Neural progenitor cell (in vitro differentiated cells): ENCODE data around the gene SNAI1. TPM values are rescaled to one million over a fixed set of nuclear protein-coding genes. Genes with fewer than 3 reads are reported as not detected.

Experiments
- DNase-seq: peaks from one replicate; pipeline ENCODE4 v3.0.0-alpha.2; 2016; ENCODE audit warnings: low spot score
- H2AFZ ChIP-seq: fragments of 200-600 bp; sonication (generic); replicated peaks from 2 replicates; pipeline ENCODE4 v1.6.1; 2016; ENCODE audit warnings: antibody characterized with exemption
- H3F3A ChIP-seq: fragments of 200-600 bp; sonication (generic); 2 replicates; pipeline ENCODE4 v1.6.1; 2016; ENCODE audit warnings: antibody characterized with exemption, low read depth
- H3K27ac ChIP-seq: fragments of 200-600 bp; sonication (generic); 2 replicates; pipeline ENCODE4 v1.5.1; 2016; ENCODE audit warnings: mild to moderate bottlenecking
- H3K27me3 ChIP-seq: fragments of 200-600 bp; sonication (generic); 2 replicates; pipeline ENCODE4 v1.6.1; 2016; ENCODE audit warnings: mild to moderate bottlenecking, moderate library complexity
- H3K36me3 ChIP-seq: fragments of 200-600 bp; sonication (generic); 2 replicates; pipeline ENCODE4 v1.5.1; 2016
- H3K4me1 ChIP-seq: fragments of 200-600 bp; sonication (generic); 2 replicates; pipeline ENCODE4 v1.6.1; 2016; ENCODE audit warnings: mixed run types
- H3K4me2 ChIP-seq: fragments of 200-600 bp; sonication (generic); 2 replicates; pipeline ENCODE4 v1.6.1; 2016
- H3K4me3 ChIP-seq: fragments of 200-600 bp; sonication (generic); 2 replicates; pipeline ENCODE4 v1.5.1; 2016
- H3K79me2 ChIP-seq: fragments of 200-600 bp; sonication (generic); 2 replicates; pipeline ENCODE4 v1.6.1; 2016; ENCODE audit warnings: low read depth
- H3K9ac ChIP-seq: fragments of 200-600 bp; sonication (generic); 2 replicates; pipeline ENCODE4 v1.6.1; 2016
- H3K9me3 ChIP-seq: fragments of 200-600 bp; sonication (generic); 2 replicates; pipeline ENCODE4 v1.5.1; 2016; ENCODE audit warnings: low read depth
- H4K20me1 ChIP-seq: fragments of 200-600 bp; sonication (generic); 2 replicates; pipeline ENCODE4 v1.6.1; 2016; ENCODE audit warnings: low read depth
- H3K27ac Mint-ChIP-seq: 3 replicates; pipeline ENCODE4 v1.8.0; 2021; ENCODE audit warnings: mixed read lengths
- H3K27me3 Mint-ChIP-seq: 2 replicates; pipeline ENCODE4 v1.8.0; 2022; ENCODE audit warnings: low read depth, mild to moderate bottlenecking, inconsistent platforms, moderate library complexity, mixed read lengths; ENCODE audit not compliant: insufficient read depth
- H3K36me3 Mint-ChIP-seq: 3 replicates; pipeline ENCODE4 v1.8.0; 2021; ENCODE audit warnings: mixed read lengths
- H3K4me1 Mint-ChIP-seq: 3 replicates; pipeline ENCODE4 v1.8.0; 2021; ENCODE audit warnings: mixed read lengths
- H3K4me3 Mint-ChIP-seq: 3 replicates; pipeline ENCODE4 v1.8.0; 2021; ENCODE audit warnings: mild to moderate bottlenecking, moderate library complexity, mixed read lengths
- H3K9me3 Mint-ChIP-seq: 3 replicates; pipeline ENCODE4 v1.8.0; 2020; ENCODE audit warnings: mixed read lengths
- CTCF ChIP-seq: fragments of 200-600 bp; sonication (generic); IDR thresholded peaks from 2 replicates; pipeline ENCODE4 v1.5.1; 2017; ENCODE audit warnings: antibody characterized with exemption, mild to moderate bottlenecking
- EZH2 ChIP-seq: fragments of 200-600 bp; sonication (generic); IDR thresholded peaks from 2 replicates; pipeline ENCODE4 v1.6.1; 2017; ENCODE audit warnings: antibody characterized with exemption, mild to moderate bottlenecking, moderate library complexity
- EZH2phosphoT487 ChIP-seq: fragments of 200-600 bp; sonication (generic); IDR thresholded peaks from 2 replicates; pipeline ENCODE4 v1.6.1; 2017; ENCODE audit warnings: antibody characterized with exemption
- total RNA-seq: library from RNA; depleted of rRNA; stranded (reverse); fragments of >200 nt; gene quantifications from 2 replicates; pipeline ENCODE4 v1.2.3, GENCODE V29; 2015; ENCODE audit warnings: low replicate concordance

The SNAI1 gene
- total RNA-seq, 1 donor from 2014 or later, result 1.1 TPM

GRCh38 chr20:49989234-49990065 is 6.7 kb downstream of the SNAI1 start:
- no peaks in the 10 kb centered on the region for H3K36me3 ChIP-seq
- H3K4me2 ChIP-seq, result peak overlapping the region; percentile 52
- H3K4me1 ChIP-seq, result peaks cover 59% of the 10 kb centered on the region
- H3K27ac ChIP-seq, result peak overlapping the region; percentile 10
- Mint-ChIP-seq H3K36me3 (no peaks in the 10 kb centered on the region), H3K27me3 (no peaks in the 10 kb centered on the region), H3K9me3 (no peaks in the 10 kb centered on the region), H3K27ac (peak overlapping the region; percentile 63), H3K4me3 (peak overlapping the region; percentile 8), H3K4me1 (peaks cover 67% of the 10 kb centered on the region)
- no peaks in the 10 kb centered on the region for H3K27me3 ChIP-seq
- H3F3A ChIP-seq, result peaks cover 44% of the 10 kb centered on the region
- no peak overlapping the region for H3K9ac ChIP-seq
- TF ChIP-seq CTCF, result no peak
- TF ChIP-seq EZH2, result no peak
- TF ChIP-seq EZH2phosphoT487, result no peak
- DNase-seq, result peak; percentile 54
- no peak overlapping the region for H3K4me3 ChIP-seq
- no peaks in the 10 kb centered on the region for H3K9me3 ChIP-seq
- peak overlapping the region; percentile 73 for H2AFZ ChIP-seq
- H4K20me1 ChIP-seq, result peaks cover 11% of the 10 kb centered on the region
- peaks cover 7% of the 10 kb centered on the region for H3K79me2 ChIP-seq

GRCh38 chr20:49990271-49990720 is 7.5 kb downstream of the SNAI1 start:
- H3K4me1 Mint-ChIP-seq, result peaks cover 63% of the 10 kb centered on the region
- DNase-seq, result peak; percentile 31
- H3K36me3 Mint-ChIP-seq, result no peaks in the 10 kb centered on the region
- peak overlapping the region; percentile 48 for H3K27ac ChIP-seq
- H3K27me3 ChIP-seq, result no peaks in the 10 kb centered on the region
- TF ChIP-seq CTCF (no peak), EZH2 (no peak), EZH2phosphoT487 (no peak)
- no peaks in the 10 kb centered on the region for H3K9me3 Mint-ChIP-seq
- peak overlapping the region; percentile 52 for H3K4me2 ChIP-seq
- peaks cover 42% of the 10 kb centered on the region for H3F3A ChIP-seq
- H3K9ac ChIP-seq, result no peak overlapping the region
- peak overlapping the region; percentile 43 for H3K27ac Mint-ChIP-seq
- H3K4me3 Mint-ChIP-seq, result no peak overlapping the region
- no peak overlapping the region for H3K4me3 ChIP-seq
- no peaks in the 10 kb centered on the region for H3K27me3 Mint-ChIP-seq
- H3K4me1 ChIP-seq, result peaks cover 50% of the 10 kb centered on the region
- no peaks in the 10 kb centered on the region for H3K36me3 ChIP-seq
- no peaks in the 10 kb centered on the region for H3K79me2 ChIP-seq
- peaks cover 3% of the 10 kb centered on the region for H4K20me1 ChIP-seq
- peak overlapping the region; percentile 73 for H2AFZ ChIP-seq
- no peaks in the 10 kb centered on the region for H3K9me3 ChIP-seq

- no peaks in the 10 kb centered on the region for H4K20me1 ChIP-seq
- no peak overlapping the region for H3K4me2 ChIP-seq
- H3K36me3 ChIP-seq, result no peaks in the 10 kb centered on the region
- no peak overlapping the region for H3K9ac ChIP-seq
- H3K36me3 Mint-ChIP-seq, result no peaks in the 10 kb centered on the region
- H3K79me2 ChIP-seq, result no peaks in the 10 kb centered on the region
- DNase-seq, result no peak
- no peaks in the 10 kb centered on the region for H3K27me3 Mint-ChIP-seq
- no peak overlapping the region for H3K4me3 ChIP-seq
- H3F3A ChIP-seq, result peaks cover 31% of the 10 kb centered on the region
- peak overlapping the region; percentile 8 for H3K4me3 Mint-ChIP-seq
- TF ChIP-seq CTCF (no peak), EZH2phosphoT487 (no peak), EZH2 (no peak)
- H3K27ac Mint-ChIP-seq, result peak overlapping the region; percentile 30
- H2AFZ ChIP-seq, result no peak overlapping the region
- no peak overlapping the region for H3K27ac ChIP-seq
- H3K9me3 Mint-ChIP-seq, result no peaks in the 10 kb centered on the region
- peaks cover 41% of the 10 kb centered on the region for H3K4me1 Mint-ChIP-seq
- no peaks in the 10 kb centered on the region for H3K9me3 ChIP-seq
- no peaks in the 10 kb centered on the region for H3K27me3 ChIP-seq
- H3K4me1 ChIP-seq, result peaks cover 29% of the 10 kb centered on the region
These were observed 10.5 kb downstream of the SNAI1 start for GRCh38 chr20:49993301-49993751.
